HTR-8/SVneo (cell line): ENCODE data around the gene C1orf53.
"Not testable (repeated sequence)": the region's sequence is repeated elsewhere in the genome, so short reads cannot be mapped to it uniquely, and the experiment has no call there.

ENCODE experiments used
- DNase-seq: peaks from one replicate; pipeline ENCODE4 v3.0.0; 2011; ENCODE audit warnings: low spot score, mixed read lengths; ENCODE audit not compliant: insufficient read length
- FAIRE-seq: peaks from 2 replicates; lab custom pipeline; 2011; peaks lifted over from hg19 to GRCh38; lab: Jason Lieb, UNC

C1orf53 gene

DNA sequence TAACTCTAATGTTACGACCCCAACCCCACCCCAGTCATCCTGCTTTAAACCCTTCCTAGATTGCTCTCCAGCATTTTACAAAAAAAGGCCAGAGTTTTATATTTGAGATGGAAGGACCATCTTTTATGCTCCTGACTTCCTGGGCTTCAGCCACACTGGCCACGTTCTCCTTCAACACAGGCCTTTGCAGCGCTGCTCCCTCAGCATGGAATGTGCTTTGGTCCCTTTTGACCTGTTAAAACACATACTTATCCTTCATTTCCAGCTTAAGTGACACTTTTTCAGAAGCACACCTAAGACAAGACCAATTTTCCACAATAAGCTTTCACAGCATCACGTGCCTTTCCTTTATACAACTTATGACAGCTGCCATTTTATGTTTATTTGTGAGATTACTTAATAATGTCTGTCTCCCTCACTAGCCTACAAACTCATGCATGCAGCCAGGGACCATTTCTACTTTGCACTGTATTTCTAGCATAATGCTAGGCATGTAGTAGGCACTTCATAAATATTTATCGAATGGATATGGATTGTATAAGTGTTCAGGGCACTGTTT, 49.3 kb downstream of the C1orf53 start:
- FAIRE-seq (no peak), DNase-seq (no peak)

DNA sequence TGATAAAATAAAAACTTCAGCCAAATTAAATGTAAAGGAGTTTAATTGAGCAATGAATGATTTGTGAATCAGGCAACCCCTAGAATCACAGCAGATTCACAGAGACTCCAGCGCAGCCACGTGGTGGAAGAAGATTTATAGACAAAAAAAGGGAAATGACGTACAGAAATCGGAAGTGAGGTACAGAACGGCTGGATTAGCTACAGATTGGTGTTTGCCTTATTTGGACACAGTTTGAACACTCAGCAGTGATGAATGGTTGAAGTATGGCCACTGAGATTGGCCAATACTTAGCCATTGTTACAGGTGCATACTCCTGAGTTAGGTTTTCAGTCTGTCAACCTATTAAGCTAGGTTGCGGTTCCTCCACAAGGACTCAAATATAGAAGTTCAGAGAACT, 51.0 kb downstream of the C1orf53 start:
- not testable (repeated sequence) for FAIRE-seq, DNase-seq

- no peak for DNase-seq
- FAIRE-seq: no peak
Measured at GRCh38 chr1:197954718-197955418, 52.4 kb downstream of the C1orf53 start.

- no peak for FAIRE-seq
- no peak for DNase-seq
Measured at GRCh38 chr1:197955486-197956394, 53.3 kb downstream of the C1orf53 start.
